RPMI7951 (cell line): ENCODE measurements around the gene CDC42BPB. TPM values are rescaled to one million over a fixed set of nuclear protein-coding genes. Genes with fewer than 3 reads are reported as not detected.

Experiments
- DNase-seq: peaks from one replicate; pipeline ENCODE4 v3.0.0-alpha.2; 2012; ENCODE audit warnings: low read depth
- total RNA-seq: library from RNA; depleted of rRNA; stranded (reverse); fragments of >200 nt; shearing (Covaris generic); gene quantifications from 2 replicates; pipeline ENCODE4 v1.2.3, GENCODE V29; 2014; rRNA removed

Gene CDC42BPB
- total RNA-seq, result 22.0 and 23.8 TPM in 2 replicates

DNA sequence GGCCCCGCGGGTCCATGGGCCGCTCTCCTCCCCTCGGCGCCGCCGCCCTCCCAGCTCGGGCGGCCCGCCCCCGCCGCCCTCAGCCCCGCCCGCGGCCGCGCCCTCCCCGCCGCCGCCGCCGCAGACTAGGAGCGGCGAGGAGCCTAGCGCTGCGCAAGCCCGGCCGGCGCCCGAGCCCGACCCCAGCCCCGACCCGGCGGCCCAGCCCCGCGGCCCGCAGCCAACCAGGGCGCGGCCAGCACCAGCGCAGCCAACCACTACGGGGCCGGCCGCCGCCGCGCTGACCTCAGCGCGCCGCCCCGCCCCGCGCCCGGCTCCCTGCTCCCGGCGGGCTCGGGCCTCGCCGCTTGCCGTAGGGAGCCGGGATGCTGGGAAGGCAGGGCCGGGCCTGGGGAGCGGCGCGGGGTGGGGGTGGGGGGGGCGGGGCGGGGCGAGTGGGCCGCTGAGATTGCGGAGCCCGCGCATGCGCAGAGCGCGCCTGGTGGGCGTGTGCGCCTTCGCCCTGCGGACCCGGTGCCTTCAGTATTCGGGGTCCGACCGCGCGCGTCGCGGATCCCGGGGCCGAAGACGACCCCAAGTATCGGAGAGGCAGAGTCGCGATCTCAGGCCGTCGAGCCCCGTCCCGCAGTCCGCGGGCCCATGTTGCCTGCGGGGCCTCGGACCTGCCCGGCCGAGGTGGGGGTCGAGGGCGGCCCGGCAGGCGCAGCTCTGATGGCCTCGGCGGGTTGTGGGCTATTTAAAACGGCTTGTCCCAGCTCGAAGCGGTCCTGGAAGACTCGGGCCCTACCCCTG lies at the start of gene CDC42BPB:
Gene CDC42BPB, minus strand, starts transcription at position 178 of the 792 bp plus-strand sequence. CDS start 376 bp downstream, outside the sequence.
- DNase-seq, result peak; percentile 89

- DNase-seq, result no peak
Measured at GRCh38 chr14:103105580-103106150, 48.3 kb upstream of the CDC42BPB start.

DNA sequence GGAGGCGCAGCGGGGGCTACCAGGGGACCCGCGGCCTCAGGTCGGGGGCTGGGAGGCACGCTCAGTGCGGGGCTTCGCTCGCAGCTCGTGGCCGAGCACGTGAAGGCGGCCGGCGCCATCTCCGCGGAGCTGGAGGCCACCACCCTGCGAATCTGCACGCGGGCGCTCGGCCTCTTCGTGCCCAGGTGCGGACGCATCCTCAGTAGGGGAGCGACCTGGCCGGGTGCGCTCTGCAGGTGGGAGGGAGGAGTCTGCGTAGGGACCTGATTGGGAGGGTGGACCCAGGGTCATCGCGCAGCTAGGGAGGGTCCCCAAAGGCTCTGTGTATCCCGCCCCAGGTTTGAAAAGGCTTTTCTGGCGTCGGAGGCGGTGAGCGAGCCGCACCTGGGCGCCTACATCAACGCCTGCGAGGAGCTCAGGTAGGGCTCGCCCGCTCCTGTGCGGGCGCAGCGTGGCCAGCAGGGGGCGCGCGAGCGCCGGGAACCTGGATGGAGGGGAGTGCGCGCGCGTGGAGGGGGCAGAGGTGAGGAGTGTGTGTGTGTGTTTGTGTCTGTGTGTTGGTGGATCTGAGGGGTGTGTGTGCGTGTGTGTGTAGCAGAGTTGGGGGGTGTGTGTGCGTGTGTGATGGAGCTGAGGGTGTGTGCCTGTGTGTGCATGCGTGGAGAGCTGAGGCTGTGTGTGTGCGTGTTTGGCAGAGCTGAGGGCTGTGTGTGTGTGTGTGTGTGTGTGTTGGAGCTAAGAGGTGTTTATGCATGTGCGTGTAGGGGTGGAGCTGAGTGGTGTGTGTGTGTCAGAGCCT lies 47.5 kb upstream of the CDC42BPB start:
- peak; percentile 47 for DNase-seq

- no peak for DNase-seq
Measured at GRCh38 chr14:103104389-103104653, 47.0 kb upstream of the CDC42BPB start.

DNA sequence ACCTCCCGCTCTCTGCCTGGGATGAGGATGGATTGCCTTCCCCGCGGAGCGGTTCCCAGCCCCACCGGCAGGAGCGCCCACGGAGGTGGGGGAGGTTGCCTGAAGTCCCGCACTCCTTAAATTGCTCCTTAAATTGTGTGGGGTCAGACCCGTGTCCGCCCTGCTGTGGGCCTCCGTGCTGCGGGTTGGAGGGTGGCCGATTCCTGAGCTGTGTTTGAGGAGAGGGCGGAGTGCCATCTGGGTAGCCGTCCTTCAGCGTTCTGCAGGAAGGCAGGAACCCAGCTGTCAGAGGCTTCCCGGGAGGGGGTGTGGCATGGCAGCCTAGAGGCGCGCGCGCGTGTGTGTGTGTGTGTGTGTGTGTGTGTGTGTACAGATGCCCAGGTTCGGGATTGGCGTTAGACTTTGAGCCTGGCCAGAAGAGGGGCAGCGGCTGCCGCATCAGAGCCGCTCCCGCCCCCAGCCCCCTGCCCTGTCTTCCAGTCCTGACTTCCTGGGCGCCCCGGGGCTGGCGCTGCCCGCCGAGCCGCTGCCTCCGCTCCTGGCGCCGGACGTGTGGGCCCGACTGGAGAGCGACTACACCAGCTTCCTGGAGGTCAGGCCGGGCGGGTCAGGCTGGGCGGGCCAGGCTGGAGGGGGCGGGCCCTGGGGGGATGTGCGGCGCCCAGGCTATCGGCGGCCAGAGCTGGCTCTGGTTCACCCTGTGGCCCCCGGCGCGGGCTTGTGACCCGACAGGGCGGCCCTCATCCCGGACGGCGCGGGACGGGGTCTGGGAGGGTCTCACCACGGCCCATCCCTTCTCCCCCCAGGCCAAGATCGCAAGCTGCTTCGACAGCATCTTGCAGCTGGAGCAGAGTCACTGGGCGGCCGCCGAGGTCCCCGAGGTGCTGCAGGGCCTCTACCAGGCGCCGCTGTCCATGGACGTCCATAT lies 46.4 kb upstream of the CDC42BPB start:
- DNase-seq, result peak; percentile 76

- no peak for DNase-seq
Measured at GRCh38 chr14:103102689-103103260, 45.4 kb upstream of the CDC42BPB start.

DNA sequence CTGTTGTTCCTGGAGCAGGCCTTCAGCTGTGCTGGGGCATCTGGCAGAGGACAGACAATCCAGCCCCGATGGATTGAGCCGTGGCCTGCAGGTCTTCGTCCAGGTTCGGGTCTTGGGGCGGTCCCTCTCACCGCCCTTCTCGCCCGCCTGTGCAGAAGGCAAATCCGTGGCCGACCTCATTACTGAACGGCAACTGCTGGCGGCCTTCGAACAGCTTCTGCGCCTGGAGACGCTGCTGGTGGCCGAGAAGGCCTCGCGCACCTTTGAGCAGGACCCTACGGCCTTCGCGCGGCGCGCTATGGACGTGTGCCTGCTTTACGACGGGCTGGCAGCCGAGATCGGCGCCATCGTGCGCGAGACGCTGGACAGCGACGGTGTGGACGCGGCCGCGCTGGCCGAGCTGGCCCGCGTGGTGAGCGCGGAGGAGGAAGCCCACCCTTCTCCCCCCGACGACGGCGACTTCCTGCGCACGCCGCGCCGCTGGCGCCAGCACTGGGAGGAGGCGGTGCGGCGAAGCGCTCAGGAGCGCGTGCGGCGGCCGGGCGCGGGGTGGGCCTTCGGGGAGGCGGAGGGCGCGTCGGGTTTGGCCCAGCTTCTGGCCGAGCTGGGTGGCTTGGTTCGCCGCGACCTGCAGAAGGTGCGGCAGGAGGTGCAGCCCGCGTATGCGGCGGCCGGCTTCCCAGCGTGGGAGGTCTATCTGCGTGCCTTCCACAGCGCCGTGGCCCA lies 44.8 kb upstream of the CDC42BPB start:
- no peak for DNase-seq

- no peak for DNase-seq
Measured at GRCh38 chr14:103101257-103101962, 44.1 kb upstream of the CDC42BPB start.

GRCh38 chr14:103100281-103101121 lies 43.2 kb upstream of the CDC42BPB start:
- no peak for DNase-seq

GRCh38 chr14:103099733-103100280 lies 42.5 kb upstream of the CDC42BPB start:
- no peak for DNase-seq

DNA sequence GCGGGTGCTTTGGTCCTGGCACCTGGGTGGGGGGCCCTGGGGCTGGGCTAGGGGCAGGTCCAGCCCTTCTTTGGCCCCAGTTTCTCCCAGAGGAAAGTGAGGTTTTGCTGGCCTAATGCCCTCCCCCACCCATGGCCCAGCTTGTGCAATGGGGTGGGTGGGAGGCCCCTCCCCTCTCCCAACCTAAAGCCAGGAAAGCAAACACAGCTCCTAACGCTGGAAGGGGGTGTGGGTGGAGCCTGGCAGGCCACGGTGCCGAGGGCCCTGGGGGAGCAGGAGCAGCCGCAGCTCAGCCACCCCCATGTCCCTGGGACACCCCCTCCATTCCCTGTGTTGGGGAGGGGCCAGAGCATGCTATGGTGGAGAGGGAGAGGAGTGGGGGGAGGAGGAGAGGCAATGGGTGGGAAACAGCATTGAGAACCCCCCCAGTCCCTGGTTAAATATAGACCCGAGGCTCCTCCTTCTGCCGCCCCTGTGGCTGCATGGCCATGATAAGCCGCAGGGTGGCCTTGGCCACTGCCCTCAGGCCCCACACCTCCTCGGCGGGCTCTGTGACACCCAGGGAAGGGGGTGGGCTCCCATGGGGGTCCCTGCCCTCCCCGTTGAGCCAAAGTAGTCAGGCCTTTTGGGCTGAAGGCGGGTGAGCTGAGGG lies 41.9 kb upstream of the CDC42BPB start:
- DNase-seq, result no peak

DNA sequence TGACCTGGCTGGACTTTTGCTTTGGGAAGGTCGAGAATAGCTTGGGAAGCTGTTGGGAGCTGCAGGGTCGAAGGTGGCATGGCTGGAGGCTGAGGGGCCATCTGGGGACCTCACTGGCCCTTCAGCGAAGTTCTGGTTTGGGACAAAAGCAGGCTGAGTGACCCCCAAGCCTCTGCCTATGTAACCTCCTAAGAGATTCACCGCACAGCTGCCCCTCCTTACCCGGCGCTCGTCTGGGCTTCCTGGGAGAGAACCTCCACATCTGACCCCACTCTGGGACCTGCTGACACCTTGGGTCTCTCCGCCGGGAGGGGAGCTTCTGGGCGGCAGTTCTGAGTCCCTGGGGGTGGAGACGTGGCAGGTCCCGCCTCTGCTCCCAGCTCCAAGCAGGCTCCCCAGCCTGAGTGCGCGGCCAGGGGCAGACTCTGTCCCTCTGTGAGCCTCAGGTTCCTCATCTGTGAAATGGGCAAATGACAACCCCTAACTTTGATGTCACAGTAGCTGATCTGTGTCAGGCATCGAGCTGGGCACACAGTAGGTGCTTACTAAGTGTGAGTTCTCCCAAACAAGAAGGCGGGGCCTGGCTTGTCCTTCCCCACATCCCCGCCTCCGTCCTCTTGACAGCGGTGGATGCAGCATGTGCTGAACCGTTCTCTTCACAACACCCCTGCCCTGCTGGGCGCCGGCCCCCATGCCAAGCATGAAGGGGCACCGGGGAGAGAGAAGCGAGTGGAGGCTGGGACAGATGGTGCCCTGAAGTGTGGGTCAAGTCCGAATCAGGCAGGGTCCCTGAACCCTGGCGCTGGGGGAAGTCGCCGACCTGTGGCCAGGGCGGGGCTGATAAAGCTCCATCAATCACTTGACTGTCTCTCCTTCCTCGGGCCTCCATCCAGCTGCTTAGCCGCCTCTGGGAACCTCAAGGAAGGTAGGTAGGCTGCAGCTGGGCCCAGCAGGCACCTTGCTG lies 40.9 kb upstream of the CDC42BPB start:
- DNase-seq, result no peak

- DNase-seq, result no peak
Measured at GRCh38 chr14:103097244-103097993, 40.1 kb upstream of the CDC42BPB start.

GRCh38 chr14:103096387-103096786 lies 39.0 kb upstream of the CDC42BPB start:
- no peak for DNase-seq

DNA sequence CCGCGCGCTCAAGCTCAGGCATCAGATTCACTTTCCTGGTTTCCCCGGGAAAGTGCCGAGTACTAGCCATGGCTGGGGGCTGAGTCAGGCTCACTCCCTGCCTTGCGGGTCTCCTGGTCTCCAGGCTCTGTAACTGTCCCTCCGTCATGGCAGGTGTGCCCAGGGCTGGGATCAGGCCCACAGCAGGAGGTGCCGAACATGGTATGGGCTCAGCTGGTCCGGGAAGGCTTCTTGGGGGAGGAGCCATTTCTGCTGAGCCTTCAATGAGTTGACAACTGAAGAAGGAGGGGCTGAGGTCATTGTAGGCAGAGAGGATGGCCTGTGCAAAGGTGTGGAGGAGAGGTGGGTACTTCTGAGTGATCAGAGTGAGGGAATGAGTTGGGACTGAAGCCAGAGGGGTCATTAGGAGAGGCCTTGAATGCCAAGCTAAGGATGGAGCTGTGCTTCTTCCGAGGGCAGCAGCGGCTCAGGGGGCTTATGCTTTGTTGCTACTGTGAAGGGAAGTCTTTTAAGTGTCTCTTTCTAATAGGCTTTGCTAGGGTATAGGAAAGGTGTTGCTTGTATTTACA lies 37.9 kb upstream of the CDC42BPB start:
- DNase-seq, result no peak
